H9 (cell line): Measurements from ENCODE around the gene SULT2B1. TPM values are rescaled to one million over a fixed set of nuclear protein-coding genes. Genes with fewer than 3 reads are reported as not detected.
"Not testable (repeated sequence)": the region's sequence is repeated elsewhere in the genome, so short reads cannot be mapped to it uniquely, and the experiment has no call there.

Source experiments
- DNase-seq: peaks from one replicate; pipeline ENCODE4 v3.0.0-alpha.2; 2017
- H2AFZ ChIP-seq: one replicate; pipeline ENCODE4 v1.6.1; 2013; ENCODE audit warnings: mild to moderate bottlenecking, low read length, control low read depth, moderate library complexity
- H2AK5ac ChIP-seq: 2 replicates; pipeline ENCODE4 v1.6.1; 2013; ENCODE audit warnings: low read length, control low read depth, mixed read lengths; ENCODE audit not compliant: insufficient read length
- H2BK120ac ChIP-seq: one replicate; pipeline ENCODE4 v1.6.1; 2013; ENCODE audit warnings: low read depth, mild to moderate bottlenecking, low read length, control low read depth, inconsistent platforms; ENCODE audit not compliant: poor library complexity, severe bottlenecking
- H2BK12ac ChIP-seq: 2 replicates; pipeline ENCODE4 v1.6.1; 2013; ENCODE audit warnings: low read length, control low read depth, mixed read lengths, low read depth; ENCODE audit not compliant: insufficient read length
- H2BK15ac ChIP-seq: 2 replicates; pipeline ENCODE4 v1.6.1; 2013; ENCODE audit warnings: low read depth, low read length, control low read depth
- H2BK20ac ChIP-seq: one replicate; pipeline ENCODE4 v1.6.1; 2013; ENCODE audit warnings: low read depth, mild to moderate bottlenecking, low read length, control low read depth, inconsistent platforms; ENCODE audit not compliant: poor library complexity, severe bottlenecking
- H2BK5ac ChIP-seq: 2 replicates; pipeline ENCODE4 v1.6.1; 2013; ENCODE audit warnings: low read length, control low read depth, mixed read lengths; ENCODE audit not compliant: insufficient read length
- H3K14ac ChIP-seq: 2 replicates; pipeline ENCODE4 v1.6.1; 2013; ENCODE audit warnings: low read length, control low read depth; ENCODE audit not compliant: insufficient read depth
- H3K18ac ChIP-seq: 2 replicates; pipeline ENCODE4 v1.6.1; 2013; ENCODE audit warnings: low read depth, mild to moderate bottlenecking, mixed read lengths, low read length, control low read depth; ENCODE audit not compliant: insufficient read length
- H3K23ac ChIP-seq: 2 replicates; pipeline ENCODE4 v1.6.1; 2013; ENCODE audit warnings: low read length, control low read depth, mixed read lengths, low read depth; ENCODE audit not compliant: insufficient read length
- H3K23me2 ChIP-seq: 2 replicates; pipeline ENCODE4 v1.6.1; 2013; ENCODE audit warnings: low read depth, mild to moderate bottlenecking, mixed read lengths, low read length, control low read depth; ENCODE audit not compliant: insufficient read length, poor library complexity, severe bottlenecking
- H3K27ac ChIP-seq: 2 replicates; pipeline ENCODE4 v1.5.1; 2013; ENCODE audit warnings: low read length, control low read depth, mixed read lengths, low read depth; ENCODE audit not compliant: insufficient read length
- H3K27me3 ChIP-seq: 2 replicates; pipeline ENCODE4 v1.6.1; 2013; ENCODE audit warnings: low read length, control low read depth, inconsistent platforms; ENCODE audit not compliant: insufficient read depth
- H3K4ac ChIP-seq: 2 replicates; pipeline ENCODE4 v1.6.1; 2013; ENCODE audit warnings: low read depth, mild to moderate bottlenecking, control low read depth, inconsistent platforms, low read length, moderate library complexity
- H3K4me1 ChIP-seq: 2 replicates; pipeline ENCODE4 v1.6.1; 2013; ENCODE audit warnings: low read length, control low read depth, inconsistent platforms; ENCODE audit not compliant: insufficient read depth
- H3K4me2 ChIP-seq: 2 replicates; pipeline ENCODE4 v1.6.1; 2013; ENCODE audit warnings: low read length, control low read depth, mixed read lengths; ENCODE audit not compliant: insufficient read length, insufficient read depth
- H3K56ac ChIP-seq: 2 replicates; pipeline ENCODE4 v1.6.1; 2013; ENCODE audit warnings: low read depth, mild to moderate bottlenecking, mixed read lengths, low read length, control low read depth; ENCODE audit not compliant: insufficient read length
- H3K79me1 ChIP-seq: 2 replicates; pipeline ENCODE4 v1.6.1; 2013; ENCODE audit warnings: low read depth, mild to moderate bottlenecking, moderate library complexity, low read length, control low read depth, inconsistent platforms; ENCODE audit not compliant: insufficient read depth, poor library complexity, severe bottlenecking
- H3K79me2 ChIP-seq: 2 replicates; pipeline ENCODE4 v1.6.1; 2013; ENCODE audit warnings: low read length, control low read depth, inconsistent platforms; ENCODE audit not compliant: insufficient read depth
- H3K9ac ChIP-seq: 2 replicates; pipeline ENCODE4 v1.6.1; 2013; ENCODE audit warnings: low read length, control low read depth, mixed read lengths; ENCODE audit not compliant: insufficient read length; ENCODE audit errors: extremely low read depth
- H3K9me3 ChIP-seq: one replicate; pipeline ENCODE4 v1.6.1; 2013; ENCODE audit warnings: low read depth, low read length, inconsistent platforms; ENCODE audit not compliant: control insufficient read depth
- H3T11ph ChIP-seq: one replicate; pipeline ENCODE4 v1.6.1; 2013; ENCODE audit warnings: mild to moderate bottlenecking, low read length, control low read depth, inconsistent platforms
- H4K20me1 ChIP-seq: one replicate; pipeline ENCODE4 v1.6.1; 2013; ENCODE audit not compliant: control insufficient read depth, insufficient read length, insufficient read depth
- H4K5ac ChIP-seq: 2 replicates; pipeline ENCODE4 v1.6.1; 2013; ENCODE audit warnings: low read depth, mild to moderate bottlenecking, mixed read lengths, low read length, control low read depth; ENCODE audit not compliant: insufficient read length
- H4K8ac ChIP-seq: replicated peaks from 2 replicates; pipeline ENCODE4 v1.6.1; 2013; ENCODE audit warnings: low read length, control low read depth, mixed read lengths, low read depth; ENCODE audit not compliant: insufficient read length
- H4K91ac ChIP-seq: 2 replicates; pipeline ENCODE4 v1.6.1; 2013; ENCODE audit warnings: low read depth, mild to moderate bottlenecking, moderate library complexity, mixed read lengths, low read length, control low read depth; ENCODE audit not compliant: insufficient read length
- H3K27ac Mint-ChIP-seq, 3 experiments: 2 replicates in 2 of 3; 3 replicates in 1 of 3; pipeline ENCODE4 v1.8.0; 2020 to 2021; ENCODE audit warnings: mixed read lengths in 3 of 3, mild to moderate bottlenecking in 1 of 3, moderate library complexity in 1 of 3
- H3K27me3 Mint-ChIP-seq: 2 replicates; pipeline ENCODE4 v1.8.0; 2021; ENCODE audit warnings: low read depth, mild to moderate bottlenecking, moderate library complexity, mixed read lengths
- H3K36me3 Mint-ChIP-seq, 3 experiments: 2 replicates in 2 of 3; 3 replicates in 1 of 3; pipeline ENCODE4 v1.8.0; 2020 to 2021; ENCODE audit warnings: low read depth in 3 of 3, mixed read lengths in 3 of 3; ENCODE audit not compliant: insufficient read depth in 1 of 3
- H3K4me1 Mint-ChIP-seq, 2 experiments: 2 replicates each; pipeline ENCODE4 v1.8.0; 2020; ENCODE audit warnings: mixed read lengths in 2 of 2
- H3K4me3 Mint-ChIP-seq, 2 experiments: 2 replicates in 1 of 2; 3 replicates in 1 of 2; pipeline ENCODE4 v1.8.0; 2020 to 2021; ENCODE audit warnings: mild to moderate bottlenecking in 2 of 2, mixed read lengths in 2 of 2, moderate library complexity in 1 of 2
- H3K9me3 Mint-ChIP-seq, 2 experiments: 2 replicates in 1 of 2; 3 replicates in 1 of 2; pipeline ENCODE4 v1.8.0; 2020; ENCODE audit warnings: mild to moderate bottlenecking in 2 of 2, mixed read lengths in 2 of 2, moderate library complexity in 1 of 2
- WGBS: extraction: QIAGEN DNeasy Blood & Tissue Kit; methylation state at CpG from one replicate; pipeline ENCODE4 v1.1.7; 2013; ENCODE audit warnings: missing lambda C conversion rate, low lambda C conversion rate, mixed read lengths; ENCODE audit not compliant: insufficient read length; ENCODE audit errors: extremely low coverage; 5-methylcytosine and 5-hydroxymethylcytosine counted together
- total RNA-seq: library from RNA; stranded (reverse); gene quantifications from 2 replicates; pipeline ENCODE4 v1.2.1, GENCODE V29; 2021
- TF ChIP-seq, protein P1 (sequence below): fragments of 200-600 bp; sonication (generic); conservative IDR thresholded peaks from 3 replicates; pipeline ENCODE4 v1.8.0; 2021; ENCODE audit warnings: antibody characterized with exemption, mild to moderate bottlenecking

The SULT2B1 gene
- total RNA-seq, 1 experiment from 2014 or later, result 1.7 TPM

DNA sequence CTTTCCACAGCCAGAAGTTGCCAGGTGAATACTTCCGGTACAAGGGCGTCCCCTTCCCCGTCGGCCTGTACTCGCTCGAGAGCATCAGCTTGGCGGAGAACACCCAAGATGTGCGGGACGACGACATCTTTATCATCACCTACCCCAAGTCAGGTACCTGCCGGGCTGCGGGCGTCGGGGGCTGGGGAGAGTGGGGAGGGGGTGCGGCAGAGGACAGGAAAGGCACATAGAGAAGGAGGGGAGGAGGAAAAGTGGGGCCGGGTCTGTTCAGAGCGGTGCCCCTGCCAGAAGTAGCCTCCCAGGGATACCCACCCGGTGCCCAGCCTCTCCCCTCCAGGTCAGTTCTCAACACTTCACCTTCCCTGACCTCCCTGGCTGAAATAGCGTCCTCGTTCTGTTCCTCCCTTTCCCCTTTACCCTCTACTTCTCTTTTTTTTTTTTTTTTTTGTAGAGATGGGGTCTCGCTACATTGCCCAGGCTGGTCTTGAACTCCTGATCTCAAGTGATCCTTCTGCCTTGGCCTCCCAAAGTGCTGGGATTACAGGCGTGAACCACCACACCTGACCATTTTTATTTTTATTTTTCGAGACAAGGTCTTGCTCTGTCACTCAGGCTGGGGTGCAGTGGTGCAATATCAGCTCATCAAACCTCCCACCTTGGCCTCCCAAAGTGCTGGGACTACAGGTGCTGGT is 24.1 kb downstream of the SULT2B1 start:
- Histone ChIP-seq H3K79me1 (no peaks in the 10 kb centered on the region), H2BK120ac (no peak overlapping the region), H3K9ac (no peak overlapping the region), H3K56ac (no peak overlapping the region), H3K4me2 (no peak overlapping the region), H3K4ac (no peak overlapping the region), H2BK5ac (no peak overlapping the region), H3K18ac (no peak overlapping the region), H3K14ac (no peak overlapping the region), H4K8ac (no peak overlapping the region), H2AK5ac (no peak overlapping the region), H4K91ac (no peak overlapping the region), H3K27ac (no peak overlapping the region), H3K9me3 (no peaks in the 10 kb centered on the region), H2BK12ac (no peak overlapping the region), H2BK20ac (peak overlapping the region; percentile 75), H4K5ac (no peak overlapping the region), H3K23ac (no peak overlapping the region), H3K4me1 (peaks cover 3% of the 10 kb centered on the region; the same call in 1 of the 2 replicates), H4K20me1 (no peaks in the 10 kb centered on the region), H3T11ph (no peak overlapping the region), H2AFZ (no peak overlapping the region), H3K23me2 (no peaks in the 10 kb centered on the region), H2BK15ac (no peak overlapping the region), H3K27me3 (no peaks in the 10 kb centered on the region), H3K79me2 (no peaks in the 10 kb centered on the region)
- TF ChIP-seq, protein P1, sequence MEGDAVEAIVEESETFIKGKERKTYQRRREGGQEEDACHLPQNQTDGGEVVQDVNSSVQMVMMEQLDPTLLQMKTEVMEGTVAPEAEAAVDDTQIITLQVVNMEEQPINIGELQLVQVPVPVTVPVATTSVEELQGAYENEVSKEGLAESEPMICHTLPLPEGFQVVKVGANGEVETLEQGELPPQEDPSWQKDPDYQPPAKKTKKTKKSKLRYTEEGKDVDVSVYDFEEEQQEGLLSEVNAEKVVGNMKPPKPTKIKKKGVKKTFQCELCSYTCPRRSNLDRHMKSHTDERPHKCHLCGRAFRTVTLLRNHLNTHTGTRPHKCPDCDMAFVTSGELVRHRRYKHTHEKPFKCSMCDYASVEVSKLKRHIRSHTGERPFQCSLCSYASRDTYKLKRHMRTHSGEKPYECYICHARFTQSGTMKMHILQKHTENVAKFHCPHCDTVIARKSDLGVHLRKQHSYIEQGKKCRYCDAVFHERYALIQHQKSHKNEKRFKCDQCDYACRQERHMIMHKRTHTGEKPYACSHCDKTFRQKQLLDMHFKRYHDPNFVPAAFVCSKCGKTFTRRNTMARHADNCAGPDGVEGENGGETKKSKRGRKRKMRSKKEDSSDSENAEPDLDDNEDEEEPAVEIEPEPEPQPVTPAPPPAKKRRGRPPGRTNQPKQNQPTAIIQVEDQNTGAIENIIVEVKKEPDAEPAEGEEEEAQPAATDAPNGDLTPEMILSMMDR, result no peak
- Mint-ChIP-seq H3K36me3 (no peaks in the 10 kb centered on the region), H3K27ac (no peak overlapping the region), H3K4me3 (no peak overlapping the region), H3K9me3 (no peaks in the 10 kb centered on the region), H3K4me1 (peaks cover 16 to 21% of the 10 kb centered on the region in 2 experiments), H3K27me3 (peaks cover 7% of the 10 kb centered on the region)
- no peak for DNase-seq
- WGBS, result no CpG with 5 or more reads among the region's 23 CpGs

DNA sequence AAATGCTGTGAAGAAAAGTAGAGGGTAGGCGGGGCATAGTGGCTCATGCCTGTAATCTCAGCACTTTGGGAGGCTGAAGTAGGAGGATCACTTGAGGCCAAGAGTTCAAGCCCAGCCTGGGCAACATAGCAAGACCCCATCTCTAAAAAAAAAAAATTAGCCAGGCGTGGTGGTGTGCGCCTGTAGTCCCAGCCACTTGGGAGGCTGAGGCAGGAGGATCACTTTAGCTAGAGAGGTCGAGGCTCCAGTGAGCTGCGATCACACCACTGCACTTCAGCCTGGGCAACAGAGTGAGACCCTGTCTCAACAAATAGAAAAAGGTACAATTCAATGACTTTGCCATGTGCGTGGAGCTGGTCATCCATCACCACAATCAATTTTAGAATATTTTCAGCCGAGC is 25.9 kb downstream of the SULT2B1 start:
- not testable (repeated sequence) for H3T11ph ChIP-seq, H4K91ac ChIP-seq, H3K9me3 ChIP-seq, H3K14ac ChIP-seq, H3K4me2 ChIP-seq, H4K8ac ChIP-seq, H3K4ac ChIP-seq, H2BK12ac ChIP-seq, H3K27ac Mint-ChIP-seq, H4K20me1 ChIP-seq, H2BK20ac ChIP-seq, DNase-seq, H3K27me3 ChIP-seq, H4K5ac ChIP-seq, H2BK15ac ChIP-seq, H3K9ac ChIP-seq, H3K27ac ChIP-seq, H3K36me3 Mint-ChIP-seq, H3K79me2 ChIP-seq, H3K18ac ChIP-seq, H2AK5ac ChIP-seq, H2BK5ac ChIP-seq, H3K23me2 ChIP-seq, H3K9me3 Mint-ChIP-seq, H2AFZ ChIP-seq, H3K23ac ChIP-seq, H3K79me1 ChIP-seq, H3K4me3 Mint-ChIP-seq, H3K4me1 ChIP-seq, H3K27me3 Mint-ChIP-seq, H3K56ac ChIP-seq, H2BK120ac ChIP-seq
- H3K4me1 Mint-ChIP-seq, result peaks cover 14% of the 10 kb centered on the region in 2 experiments
- no CpG with 5 or more reads among the region's 7 CpGs for WGBS
